Ishikawa (cell line): Measurements from ENCODE around the gene CWF19L2.

Experiments
- CEBPB ChIP-seq: IDR thresholded peaks from 2 replicates; pipeline ENCODE4 v1.6.1; 2012
- CREB1 ChIP-seq: IDR thresholded peaks from 2 replicates; pipeline ENCODE4 v1.6.1; 2012; ENCODE audit warnings: low read depth
- EGR1 ChIP-seq: IDR thresholded peaks from 2 replicates; pipeline ENCODE4 v1.6.1; 2012
- EP300 ChIP-seq: IDR thresholded peaks from 2 replicates; pipeline ENCODE4 v1.6.1; 2012; ENCODE audit warnings: borderline replicate concordance
- FOXM1 ChIP-seq: IDR thresholded peaks from 2 replicates; pipeline ENCODE4 v1.6.1; 2012; ENCODE audit warnings: low read depth, borderline replicate concordance
- MAX ChIP-seq: IDR thresholded peaks from 2 replicates; pipeline ENCODE4 v1.6.1; 2012
- NFIC ChIP-seq: IDR thresholded peaks from 2 replicates; pipeline ENCODE4 v1.6.1; 2012
- RAD21 ChIP-seq: IDR thresholded peaks from 2 replicates; pipeline ENCODE4 v1.6.1; 2012; ENCODE audit warnings: low read depth
- REST ChIP-seq: IDR thresholded peaks from 2 replicates; pipeline ENCODE4 v1.6.1; 2012; ENCODE audit warnings: low read depth, mild to moderate bottlenecking
- TAF1 ChIP-seq: IDR thresholded peaks from 2 replicates; pipeline ENCODE4 v1.6.1; 2012; ENCODE audit warnings: low read depth, mild to moderate bottlenecking
- TCF12 ChIP-seq: IDR thresholded peaks from 2 replicates; pipeline ENCODE4 v1.6.1; 2012; ENCODE audit warnings: low read depth
- TEAD4 ChIP-seq: IDR thresholded peaks from 2 replicates; pipeline ENCODE4 v1.6.1; 2012
- USF1 ChIP-seq: IDR thresholded peaks from 2 replicates; pipeline ENCODE4 v1.6.1; 2012
- YY1 ChIP-seq: IDR thresholded peaks from 2 replicates; pipeline ENCODE4 v1.6.1; 2012; ENCODE audit warnings: low read depth
- ZBTB7A ChIP-seq: IDR thresholded peaks from 2 replicates; pipeline ENCODE4 v1.6.1; 2012; ENCODE audit warnings: low read depth

CWF19L2 gene

GRCh38 chr11:107453594-107454286 lies 3.9 kb downstream of the CWF19L2 start:
- TF ChIP-seq EP300 (no peak), REST (no peak), NFIC (no peak), RAD21 (no peak), TEAD4 (no peak), USF1 (no peak), FOXM1 (no peak), TCF12 (no peak), ZBTB7A (no peak), TAF1 (no peak), YY1 (no peak)

GRCh38 chr11:107446822-107447431 lies 10.7 kb downstream of the CWF19L2 start:
- TF ChIP-seq CEBPB (no peak), ZBTB7A (no peak), TAF1 (no peak), EGR1 (no peak), USF1 (no peak), EP300 (no peak), YY1 (no peak), MAX (no peak), TCF12 (no peak), REST (no peak)

GRCh38 chr11:107442715-107443215 lies 14.9 kb downstream of the CWF19L2 start:
- no peak for TF ChIP-seq TEAD4
- TF ChIP-seq TCF12: no peak
- no peak for TF ChIP-seq TAF1
- TF ChIP-seq CREB1: no peak
- TF ChIP-seq RAD21: no peak

GRCh38 chr11:107439586-107440167 lies 17.9 kb downstream of the CWF19L2 start:
- TF ChIP-seq FOXM1: no peak
- TF ChIP-seq CREB1: no peak
- TF ChIP-seq EP300: no peak
- no peak for TF ChIP-seq MAX
- TF ChIP-seq NFIC: no peak
- TF ChIP-seq REST: no peak
- no peak for TF ChIP-seq TCF12
- TF ChIP-seq EGR1: no peak
